Peyer's patch (tissue), 4 donors: ENCODE measurements around the gene METTL1. TPM values are rescaled to one million over a fixed set of nuclear protein-coding genes. Genes with fewer than 3 reads are reported as not detected.

Experiments
- DNase-seq, 3 donors: peaks; one replicate each; pipeline ENCODE4 v3.0.0-alpha.2; 2017 to 2019
- H3K27ac ChIP-seq, 4 donors: fragments of 200-600 bp; sonication (generic); one replicate each; pipeline ENCODE4 v1.5.1; 2016 to 2019
- H3K27me3 ChIP-seq, 2 donors: fragments of 200-600 bp; sonication (generic); one replicate each; pipeline ENCODE4 v1.5.1; 2019
- H3K36me3 ChIP-seq, 3 donors: fragments of 200-600 bp; sonication (generic); one replicate each; pipeline ENCODE4 v1.5.1; 2016 to 2019
- H3K4me1 ChIP-seq, 4 donors: fragments of 200-600 bp; sonication (generic); one replicate each; pipeline ENCODE4 v1.5.1; 2016 to 2019
- H3K4me3 ChIP-seq, 4 donors: fragments of 200-600 bp; sonication (generic); 1 replicate in 3 of 4; 2 replicates in 1 of 4; pipeline ENCODE4 v1.5.1; 2016 to 2019; ENCODE audit warnings: mild to moderate bottlenecking in 1 of 4
- H3K9me3 ChIP-seq, 4 donors: fragments of 200-600 bp; sonication (generic); one replicate each; pipeline ENCODE4 v1.5.1; 2016 to 2019; ENCODE audit warnings: mild to moderate bottlenecking in 1 of 4
- POLR2A ChIP-seq, 2 donors: fragments of 450-650 bp; IDR thresholded peaks; one replicate each; pipeline ENCODE4 v1.5.1; 2017; ENCODE audit warnings: antibody characterized with exemption in 2 of 2, mild to moderate bottlenecking in 2 of 2, moderate library complexity in 2 of 2
- total RNA-seq, 4 donors: library from RNA; depleted of rRNA; stranded (reverse); fragments of >200 nt; gene quantifications; one replicate each; pipeline ENCODE4 v1.1.0, GENCODE V29; 2016
- TF ChIP-seq, protein P1 (sequence below), 6 experiments: fragments of 450-650 bp in 4 of 6; fragments of 200-600 bp in 2 of 6; sonication (generic) in 1 of 6; IDR thresholded peaks; one replicate each; pipeline ENCODE4 v1.5.1; 2017 to 2019; ENCODE audit warnings: antibody characterized with exemption in 6 of 6, mild to moderate bottlenecking in 3 of 6, moderate library complexity in 1 of 6

METTL1 gene
- total RNA-seq, 4 donors from 2014 or later, result 1.2 to 26.4 (median 8.0) TPM

GRCh38 chr12:57751432-57751787 lies 20.5 kb downstream of the METTL1 start:
- peaks cover 0 to 33% (median 0%) of the 10 kb centered on the region in 3 donors for H3K36me3 ChIP-seq
- peak overlapping the region in 3 of 4 donors; percentile 69 to 81 (median 77) for H3K27ac ChIP-seq
- peak overlapping the region; percentile 49 to 70 (median 60) for H3K4me3 ChIP-seq
- no peak for DNase-seq
- peaks cover 0 to 31% (median under 1%) of the 10 kb centered on the region in 4 donors for H3K4me1 ChIP-seq
- no peaks in the 10 kb centered on the region for H3K9me3 ChIP-seq
- no peak for TF ChIP-seq POLR2A (IDR thresholded peaks at IDR 0.05)
- TF ChIP-seq, protein P1, sequence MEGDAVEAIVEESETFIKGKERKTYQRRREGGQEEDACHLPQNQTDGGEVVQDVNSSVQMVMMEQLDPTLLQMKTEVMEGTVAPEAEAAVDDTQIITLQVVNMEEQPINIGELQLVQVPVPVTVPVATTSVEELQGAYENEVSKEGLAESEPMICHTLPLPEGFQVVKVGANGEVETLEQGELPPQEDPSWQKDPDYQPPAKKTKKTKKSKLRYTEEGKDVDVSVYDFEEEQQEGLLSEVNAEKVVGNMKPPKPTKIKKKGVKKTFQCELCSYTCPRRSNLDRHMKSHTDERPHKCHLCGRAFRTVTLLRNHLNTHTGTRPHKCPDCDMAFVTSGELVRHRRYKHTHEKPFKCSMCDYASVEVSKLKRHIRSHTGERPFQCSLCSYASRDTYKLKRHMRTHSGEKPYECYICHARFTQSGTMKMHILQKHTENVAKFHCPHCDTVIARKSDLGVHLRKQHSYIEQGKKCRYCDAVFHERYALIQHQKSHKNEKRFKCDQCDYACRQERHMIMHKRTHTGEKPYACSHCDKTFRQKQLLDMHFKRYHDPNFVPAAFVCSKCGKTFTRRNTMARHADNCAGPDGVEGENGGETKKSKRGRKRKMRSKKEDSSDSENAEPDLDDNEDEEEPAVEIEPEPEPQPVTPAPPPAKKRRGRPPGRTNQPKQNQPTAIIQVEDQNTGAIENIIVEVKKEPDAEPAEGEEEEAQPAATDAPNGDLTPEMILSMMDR (IDR thresholded peaks at IDR 0.05), result no peak
- no peaks in the 10 kb centered on the region for H3K27me3 ChIP-seq

DNA sequence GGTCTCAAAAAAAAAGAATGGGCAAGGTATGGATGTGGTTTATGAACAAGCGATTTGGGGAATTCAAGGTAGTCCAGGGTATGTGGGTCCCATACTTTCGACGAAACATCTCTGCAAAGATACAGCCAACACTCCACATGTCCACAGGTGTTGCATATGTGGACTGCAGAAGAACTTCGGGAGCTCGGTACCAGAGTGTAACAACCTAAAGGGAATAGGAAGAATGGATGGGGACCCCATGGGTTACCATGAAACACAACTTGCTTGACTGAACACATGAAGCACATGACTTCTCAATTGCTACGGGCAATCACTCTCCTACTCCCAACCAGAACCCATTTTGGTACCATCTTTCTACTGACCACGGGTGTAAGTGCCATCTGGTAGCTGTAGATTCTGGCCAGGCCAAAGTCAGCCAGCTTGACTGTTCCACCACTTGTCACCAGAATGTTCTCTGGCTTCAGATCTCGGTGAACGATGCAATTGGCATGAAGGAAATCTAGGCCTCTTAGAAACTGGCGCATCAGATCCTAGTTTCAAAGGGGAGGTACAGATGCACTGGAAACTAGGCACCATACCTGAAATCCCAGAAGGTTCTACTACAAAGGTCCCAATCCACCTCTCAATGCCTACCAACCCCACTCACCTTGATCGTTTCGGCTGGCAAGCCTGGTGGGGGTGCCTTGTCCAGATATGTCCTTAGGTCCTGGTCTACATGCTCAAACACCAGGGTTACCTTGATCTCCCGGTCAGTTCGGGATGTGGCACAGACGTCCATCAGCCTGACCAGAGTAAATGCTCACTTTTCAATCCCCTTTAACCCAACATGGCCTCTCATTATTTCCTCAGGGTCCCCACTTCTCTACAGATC lies 21.1 kb downstream of the METTL1 start:
- Histone ChIP-seq H3K4me3 (peak overlapping the region; percentile 49 to 70 (median 60)), H3K36me3 (peaks cover 0 to 33% (median 0%) of the 10 kb centered on the region in 3 donors), H3K4me1 (peaks cover 0 to 26% (median 0%) of the 10 kb centered on the region in 4 donors), H3K9me3 (no peaks in the 10 kb centered on the region), H3K27ac (peak overlapping the region in 1 of 4 donors; percentile 81), H3K27me3 (no peaks in the 10 kb centered on the region)
- DNase-seq, result no peak
- TF ChIP-seq, protein P1 (IDR thresholded peaks at IDR 0.05), result no peak

DNA sequence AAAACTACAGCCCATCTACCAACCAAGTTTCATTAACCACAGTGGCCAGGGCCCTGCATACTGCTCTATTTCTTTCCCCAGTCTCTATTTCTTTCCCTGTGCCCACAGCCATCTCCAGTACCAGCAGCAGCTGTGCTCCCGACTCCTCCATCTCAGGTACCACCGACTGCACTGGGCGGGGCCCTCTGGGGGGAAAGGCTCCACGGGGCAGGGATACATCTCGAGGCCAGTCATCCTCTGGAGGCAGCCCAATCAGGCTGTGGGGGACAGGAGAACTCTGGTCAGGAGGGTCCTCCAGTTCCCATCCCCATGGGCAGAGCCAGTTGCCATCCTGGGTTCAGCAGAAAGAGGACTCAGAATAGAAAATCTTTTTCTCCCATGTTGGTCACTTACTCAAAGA lies 22.8 kb downstream of the METTL1 start:
- TF ChIP-seq, protein P1 (IDR thresholded peaks at IDR 0.05), result no peak
- no peak for TF ChIP-seq POLR2A (IDR thresholded peaks at IDR 0.05)
- Histone ChIP-seq H3K4me1 (peaks cover 0 to 22% (median 0%) of the 10 kb centered on the region in 4 donors), H3K36me3 (peaks cover 0 to 33% (median 0%) of the 10 kb centered on the region in 3 donors), H3K9me3 (no peaks in the 10 kb centered on the region), H3K4me3 (no peak overlapping the region), H3K27ac (no peak overlapping the region), H3K27me3 (no peaks in the 10 kb centered on the region)
- no peak for DNase-seq

DNA sequence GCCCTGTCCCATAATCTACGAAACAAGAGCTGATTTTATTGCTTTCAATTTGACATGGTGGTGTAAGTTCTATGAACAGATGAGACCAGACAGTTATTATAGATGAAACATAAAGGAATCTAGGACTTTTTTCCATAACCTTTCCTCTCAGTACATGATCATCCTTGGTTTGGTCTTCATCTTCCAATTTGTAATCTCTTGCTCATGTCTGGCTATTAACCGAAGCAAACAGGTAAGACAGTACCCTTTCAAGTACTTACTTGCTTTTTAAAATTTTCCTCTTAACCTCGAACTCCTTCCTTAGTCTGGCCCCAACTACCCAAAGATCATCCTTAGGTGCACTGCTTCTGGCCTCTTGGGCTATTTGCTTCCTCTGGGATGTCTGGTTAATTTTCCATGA lies 25.9 kb downstream of the METTL1 start:
- DNase-seq, result no peak
- Histone ChIP-seq H3K4me1 (peaks cover 0 to 11% (median 5%) of the 10 kb centered on the region in 4 donors), H3K9me3 (no peaks in the 10 kb centered on the region), H3K27me3 (no peaks in the 10 kb centered on the region), H3K27ac (no peak overlapping the region), H3K36me3 (peaks cover 0 to 33% (median 0%) of the 10 kb centered on the region in 3 donors), H3K4me3 (no peak overlapping the region)
- TF ChIP-seq POLR2A (IDR thresholded peaks at IDR 0.05), result no peak
- TF ChIP-seq, protein P1 (IDR thresholded peaks at IDR 0.05), result no peak

GRCh38 chr12:57745485-57745881 lies 26.4 kb downstream of the METTL1 start:
- peaks cover 0 to 9% (median 6%) of the 10 kb centered on the region in 4 donors for H3K4me1 ChIP-seq
- DNase-seq, result no peak
- no peaks in the 10 kb centered on the region for H3K9me3 ChIP-seq
- H3K36me3 ChIP-seq, result peaks cover 0 to 33% (median 0%) of the 10 kb centered on the region in 3 donors
- H3K27ac ChIP-seq, result peak overlapping the region; percentile 85 to 95 (median 95)
- H3K27me3 ChIP-seq, result no peaks in the 10 kb centered on the region
- H3K4me3 ChIP-seq, result peak overlapping the region; percentile 62 to 85 (median 79)
- no peak for TF ChIP-seq POLR2A (IDR thresholded peaks at IDR 0.05)
- TF ChIP-seq, protein P1 (IDR thresholded peaks at IDR 0.05), result no peak
